CD4-positive, alpha-beta T cell (primary cell): ENCODE results near the gene HS2ST1. TPM values are rescaled to one million over a fixed set of nuclear protein-coding genes. Genes with fewer than 3 reads are reported as not detected.

ENCODE experiments used
- ATAC-seq: fragments of 200-7000 bp; cut with Tn5 transposase; one replicate; pipeline ENCODE4 v1.10.0; 2022; ENCODE audit warnings: mild to moderate bottlenecking; ENCODE audit not compliant: poor library complexity
- CTCF ChIA-PET: fragments of 350-600 bp; sonication (Branson Sonifier 250); formaldehyde crosslinking; loops from one replicate; lab custom pipeline; 2021; ENCODE audit warnings: antibody characterized with exemption, inconsistent platforms; lab: Charles Lee
- POLR2A ChIA-PET: fragments of 350-600 bp; sonication (Branson Sonifier 250); formaldehyde crosslinking; loops from one replicate; lab custom pipeline; 2021; ENCODE audit warnings: antibody characterized with exemption, inconsistent platforms; lab: Charles Lee
- DNase-seq, 14 experiments: peaks; one replicate each; pipeline ENCODE4 v3.0.0-alpha.2; 2013 to 2020; ENCODE audit warnings: mixed read lengths in 2 of 14
- H3K27ac ChIP-seq, 2 donors: one replicate each; pipeline versions ENCODE4 v1.5.1 to v1.7.0; 2013; ENCODE audit warnings: low read length in 2 of 2, low read depth in 1 of 2, mild to moderate bottlenecking in 1 of 2
- H3K27me3 ChIP-seq, 2 experiments: 1 replicate in 1 of 2; 2 replicates in 1 of 2; pipeline versions ENCODE4 v1.6.1 to v1.7.0; 2013; ENCODE audit warnings: low read length in 2 of 2, control low read depth in 1 of 2, mild to moderate bottlenecking in 1 of 2, moderate library complexity in 1 of 2; ENCODE audit not compliant: insufficient read depth in 2 of 2, control insufficient read depth in 1 of 2
- H3K36me3 ChIP-seq: one replicate; pipeline ENCODE4 v1.6.1; 2013; ENCODE audit warnings: low read length, control low read depth; ENCODE audit not compliant: insufficient read depth
- H3K4me1 ChIP-seq: one replicate; pipeline ENCODE4 v1.6.1; 2013; ENCODE audit warnings: low read length, control low read depth; ENCODE audit not compliant: insufficient read depth
- H3K4me3 ChIP-seq: one replicate; pipeline ENCODE4 v1.5.1; 2013; ENCODE audit warnings: mild to moderate bottlenecking, low read length, moderate library complexity
- H3K9me3 ChIP-seq, 2 experiments: 1 replicate in 1 of 2; 2 replicates in 1 of 2; pipeline versions ENCODE4 v1.6.1 to v1.7.0; 2013; ENCODE audit warnings: low read length in 2 of 2, mild to moderate bottlenecking in 2 of 2, control low read depth in 1 of 2, moderate library complexity in 1 of 2; ENCODE audit not compliant: control insufficient read depth in 1 of 2, insufficient read depth in 1 of 2
- H3K27ac Mint-ChIP-seq: one replicate; pipeline ENCODE4 v1.8.0; 2020; ENCODE audit warnings: mixed read lengths
- H3K27me3 Mint-ChIP-seq: one replicate; pipeline ENCODE4 v1.8.0; 2021; ENCODE audit warnings: mixed read lengths
- H3K36me3 Mint-ChIP-seq: one replicate; pipeline ENCODE4 v1.8.0; 2021; ENCODE audit warnings: low read depth, mixed read lengths
- H3K4me1 Mint-ChIP-seq: one replicate; pipeline ENCODE4 v1.8.0; 2021; ENCODE audit warnings: low read depth, mixed read lengths
- H3K4me3 Mint-ChIP-seq: one replicate; pipeline ENCODE4 v1.8.0; 2020; ENCODE audit warnings: mild to moderate bottlenecking, mixed read lengths
- H3K9me3 Mint-ChIP-seq: one replicate; pipeline ENCODE4 v1.8.0; 2020; ENCODE audit warnings: mixed read lengths
- intact Hi-C, 2 experiments: fragments of 100-400 bp; cut with DNase I in 1 of 2; cut with micrococcal nuclease in 1 of 2; formaldehyde crosslinking; loops; one replicate each; pipeline versions ENCODE4 v1.15.1 to v1.9.0; 2023 to 2025; cut with DNase I, micrococcal nuclease
- total RNA-seq, 174 experiments: library from RNA in 2 of 174; stranded (reverse) in 2 of 174; gene quantifications; one replicate each; pipeline ENCODE4 v1.2.3 and lab custom pipeline; 2021 to 2026
- TF ChIP-seq, protein P1 (sequence below): fragments of 200-600 bp; IDR thresholded peaks from one replicate; pipeline ENCODE4 v1.8.0; 2022; ENCODE audit warnings: antibody characterized with exemption, mild to moderate bottlenecking

HS2ST1 gene
- total RNA-seq, 2 experiments from 2014 or later: 6.7 to 6.9 TPM

DNA sequence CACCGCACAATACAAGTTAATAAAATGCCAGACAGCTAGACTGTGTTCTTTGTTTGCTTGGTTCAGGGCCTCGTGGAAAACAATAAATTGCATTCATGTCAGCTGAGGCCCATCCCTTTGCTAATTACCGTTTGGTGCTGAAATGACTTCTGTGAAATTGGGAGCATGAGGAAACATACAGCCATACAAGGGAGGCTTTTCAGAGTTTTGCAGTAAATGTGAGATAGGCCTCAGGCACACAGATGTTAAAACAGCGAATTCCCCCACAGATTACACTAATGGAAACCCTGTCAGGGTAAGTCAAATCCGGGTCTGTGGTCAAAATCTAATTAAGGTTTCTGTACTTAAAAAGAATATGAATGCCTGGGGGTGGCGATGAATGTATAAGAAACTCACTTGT is 240.7 kb downstream of the HS2ST1 start:
- ATAC-seq (no peak), DNase-seq (no peak)
- H3K27ac Mint-ChIP-seq: no peak overlapping the region
- ChIA-PET POLR2A (no interaction called here), CTCF (no interaction called here)
- Histone ChIP-seq H3K4me3 (no peak overlapping the region), H3K4me1 (peaks cover 13% of the 10 kb centered on the region), H3K9me3 (no peaks in the 10 kb centered on the region), H3K36me3 (no peaks in the 10 kb centered on the region), H3K27ac (no peak overlapping the region), H3K27me3 (peaks cover 14 to 17% of the 10 kb centered on the region in 2 experiments)
- no peaks in the 10 kb centered on the region for H3K36me3 Mint-ChIP-seq
- H3K4me1 Mint-ChIP-seq: peaks cover 12% of the 10 kb centered on the region
- no peak overlapping the region for H3K4me3 Mint-ChIP-seq
- intact Hi-C loops: no loop called here
- TF ChIP-seq, protein P1, sequence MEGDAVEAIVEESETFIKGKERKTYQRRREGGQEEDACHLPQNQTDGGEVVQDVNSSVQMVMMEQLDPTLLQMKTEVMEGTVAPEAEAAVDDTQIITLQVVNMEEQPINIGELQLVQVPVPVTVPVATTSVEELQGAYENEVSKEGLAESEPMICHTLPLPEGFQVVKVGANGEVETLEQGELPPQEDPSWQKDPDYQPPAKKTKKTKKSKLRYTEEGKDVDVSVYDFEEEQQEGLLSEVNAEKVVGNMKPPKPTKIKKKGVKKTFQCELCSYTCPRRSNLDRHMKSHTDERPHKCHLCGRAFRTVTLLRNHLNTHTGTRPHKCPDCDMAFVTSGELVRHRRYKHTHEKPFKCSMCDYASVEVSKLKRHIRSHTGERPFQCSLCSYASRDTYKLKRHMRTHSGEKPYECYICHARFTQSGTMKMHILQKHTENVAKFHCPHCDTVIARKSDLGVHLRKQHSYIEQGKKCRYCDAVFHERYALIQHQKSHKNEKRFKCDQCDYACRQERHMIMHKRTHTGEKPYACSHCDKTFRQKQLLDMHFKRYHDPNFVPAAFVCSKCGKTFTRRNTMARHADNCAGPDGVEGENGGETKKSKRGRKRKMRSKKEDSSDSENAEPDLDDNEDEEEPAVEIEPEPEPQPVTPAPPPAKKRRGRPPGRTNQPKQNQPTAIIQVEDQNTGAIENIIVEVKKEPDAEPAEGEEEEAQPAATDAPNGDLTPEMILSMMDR: no peak
- H3K27me3 Mint-ChIP-seq: peaks cover 44% of the 10 kb centered on the region
- no peaks in the 10 kb centered on the region for H3K9me3 Mint-ChIP-seq

DNA sequence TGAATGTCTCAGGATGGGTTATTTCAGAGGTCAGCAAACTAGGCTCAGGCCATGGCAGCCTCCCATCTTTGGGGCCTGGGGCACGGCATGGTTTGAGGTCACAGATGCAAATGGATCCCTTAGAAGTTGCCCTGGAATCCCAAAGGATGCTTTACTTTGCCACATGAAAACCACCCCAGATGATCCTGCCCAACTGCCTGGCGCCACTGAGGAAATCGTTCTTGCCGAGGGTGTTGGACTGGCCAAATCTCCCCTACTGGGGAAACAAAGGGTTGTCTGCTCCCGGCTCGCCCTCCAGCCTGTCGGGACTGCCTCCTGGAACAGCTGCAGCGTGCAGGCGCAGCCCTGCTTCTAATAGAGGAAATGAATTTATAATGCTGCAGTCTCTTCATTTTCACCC is 241.2 kb downstream of the HS2ST1 start:
- no peaks in the 10 kb centered on the region for H3K9me3 Mint-ChIP-seq
- intact Hi-C loops: no loop called here
- no peaks in the 10 kb centered on the region for H3K9me3 ChIP-seq
- no peak for ATAC-seq
- TF ChIP-seq, protein P1: no peak
- H3K27me3 ChIP-seq: peaks cover 10 to 17% of the 10 kb centered on the region in 2 experiments
- ChIA-PET CTCF (no interaction called here), POLR2A (no interaction called here)
- no peak overlapping the region for H3K4me3 ChIP-seq
- no peak overlapping the region for H3K27ac ChIP-seq
- peaks cover 12% of the 10 kb centered on the region for H3K4me1 Mint-ChIP-seq
- no peaks in the 10 kb centered on the region for H3K36me3 Mint-ChIP-seq
- no peaks in the 10 kb centered on the region for H3K36me3 ChIP-seq
- H3K27me3 Mint-ChIP-seq: peaks cover 39% of the 10 kb centered on the region
- peaks cover 13% of the 10 kb centered on the region for H3K4me1 ChIP-seq
- no peak overlapping the region for H3K27ac Mint-ChIP-seq
- no peak for DNase-seq
- H3K4me3 Mint-ChIP-seq: no peak overlapping the region

DNA sequence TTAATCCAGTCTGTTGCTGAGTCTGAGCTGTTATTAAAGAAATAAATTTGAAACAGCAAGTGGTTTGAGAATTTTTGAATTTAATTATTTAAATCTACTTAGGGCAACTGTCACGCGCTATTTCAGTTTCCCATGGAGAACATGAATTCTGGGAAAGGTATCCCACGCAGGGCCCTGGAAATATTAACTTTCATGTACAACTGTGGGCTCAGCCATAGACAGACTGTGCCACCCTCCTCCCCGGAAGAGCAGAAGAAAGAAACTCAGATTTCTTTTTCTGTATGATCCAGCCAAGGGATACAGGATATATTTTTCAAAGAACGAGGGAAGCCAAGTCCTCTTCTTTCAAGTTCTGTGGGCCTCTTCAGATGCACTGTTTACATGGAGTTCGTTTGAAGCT is 241.7 kb downstream of the HS2ST1 start:
- no peaks in the 10 kb centered on the region for H3K36me3 Mint-ChIP-seq
- Histone ChIP-seq H3K4me1 (peaks cover 12% of the 10 kb centered on the region), H3K36me3 (no peaks in the 10 kb centered on the region), H3K9me3 (no peaks in the 10 kb centered on the region), H3K27ac (no peak overlapping the region), H3K27me3 (peaks cover 5 to 13% of the 10 kb centered on the region in 2 experiments), H3K4me3 (no peak overlapping the region)
- TF ChIP-seq, protein P1: no peak
- H3K27ac Mint-ChIP-seq: no peak overlapping the region
- CTCF ChIA-PET: no interaction called here
- H3K9me3 Mint-ChIP-seq: no peaks in the 10 kb centered on the region
- ATAC-seq: no peak
- H3K27me3 Mint-ChIP-seq: peaks cover 34% of the 10 kb centered on the region
- intact Hi-C loops: no loop called here
- peaks cover 12% of the 10 kb centered on the region for H3K4me1 Mint-ChIP-seq
- POLR2A ChIA-PET: no interaction called here
- DNase-seq: no peak
- H3K4me3 Mint-ChIP-seq: no peak overlapping the region
